Umbilical cord (tissue), 2 donors: ENCODE measurements around the gene SLC6A20. TPM values are rescaled to one million over a fixed set of nuclear protein-coding genes. Genes with fewer than 3 reads are reported as not detected.
A peak's percentile ranks its signal among the peaks of the same experiment; 100 is the strongest.

Experiments
- DNase-seq: peaks from one replicate; pipeline ENCODE4 v3.0.0-alpha.2; 2015; ENCODE audit warnings: low spot score
- total RNA-seq: library from RNA; depleted of rRNA; stranded (reverse); fragments of >200 nt; gene quantifications from one replicate; pipeline ENCODE4 v1.2.3, GENCODE V29; 2014; ENCODE audit warnings: low replicate concordance; ENCODE audit not compliant: insufficient read depth

SLC6A20 gene, protein sequence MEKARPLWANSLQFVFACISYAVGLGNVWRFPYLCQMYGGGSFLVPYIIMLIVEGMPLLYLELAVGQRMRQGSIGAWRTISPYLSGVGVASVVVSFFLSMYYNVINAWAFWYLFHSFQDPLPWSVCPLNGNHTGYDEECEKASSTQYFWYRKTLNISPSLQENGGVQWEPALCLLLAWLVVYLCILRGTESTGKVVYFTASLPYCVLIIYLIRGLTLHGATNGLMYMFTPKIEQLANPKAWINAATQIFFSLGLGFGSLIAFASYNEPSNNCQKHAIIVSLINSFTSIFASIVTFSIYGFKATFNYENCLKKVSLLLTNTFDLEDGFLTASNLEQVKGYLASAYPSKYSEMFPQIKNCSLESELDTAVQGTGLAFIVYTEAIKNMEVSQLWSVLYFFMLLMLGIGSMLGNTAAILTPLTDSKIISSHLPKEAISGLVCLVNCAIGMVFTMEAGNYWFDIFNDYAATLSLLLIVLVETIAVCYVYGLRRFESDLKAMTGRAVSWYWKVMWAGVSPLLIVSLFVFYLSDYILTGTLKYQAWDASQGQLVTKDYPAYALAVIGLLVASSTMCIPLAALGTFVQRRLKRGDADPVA
- total RNA-seq, result 2.9 TPM

DNA sequence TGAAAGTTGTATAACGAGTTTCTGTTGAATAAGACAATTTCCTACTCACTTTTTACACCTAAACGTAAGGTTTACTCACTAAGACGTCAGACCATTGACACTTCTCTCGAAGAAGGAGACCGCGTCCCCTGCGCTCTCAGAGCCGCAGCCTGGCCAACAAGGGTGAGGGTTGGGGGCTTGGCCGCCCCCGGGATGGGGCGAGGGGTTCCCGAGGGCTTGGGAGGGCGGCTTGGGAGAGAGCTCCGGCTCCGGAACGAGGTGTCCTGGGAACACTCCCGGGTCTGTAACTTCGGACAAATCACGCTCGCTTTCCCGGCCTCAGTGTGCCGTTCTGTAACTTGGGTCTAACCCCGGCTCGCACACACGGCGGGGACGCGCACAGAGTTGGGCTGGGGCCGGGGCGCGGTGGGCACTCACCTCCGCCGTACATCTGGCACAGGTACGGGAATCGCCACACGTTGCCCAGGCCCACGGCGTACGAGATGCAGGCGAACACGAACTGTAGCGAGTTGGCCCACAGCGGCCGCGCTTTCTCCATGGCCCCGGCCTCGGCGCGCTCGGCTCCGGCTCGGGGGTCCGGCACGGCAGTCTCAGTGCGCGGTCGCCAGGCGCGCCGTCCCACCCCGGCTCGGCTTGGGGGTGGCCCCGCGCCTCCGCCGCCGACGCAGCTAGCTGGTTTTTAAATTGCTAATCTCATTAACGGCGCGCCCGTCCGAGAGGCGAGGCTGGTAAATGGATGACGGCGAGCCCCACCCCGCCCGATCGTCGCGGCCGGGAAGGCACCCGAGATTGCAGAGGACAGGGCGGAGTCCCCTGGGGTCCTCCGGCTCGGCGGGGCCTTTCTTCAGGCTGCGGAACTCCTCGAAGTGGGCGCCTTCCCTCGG lies at the start of gene SLC6A20:
Gene SLC6A20 (minus strand): TSS at position 655 of the 884 bp plus-strand sequence. CDS start 117 bp downstream, at position 538.
- no peak for DNase-seq

DNA sequence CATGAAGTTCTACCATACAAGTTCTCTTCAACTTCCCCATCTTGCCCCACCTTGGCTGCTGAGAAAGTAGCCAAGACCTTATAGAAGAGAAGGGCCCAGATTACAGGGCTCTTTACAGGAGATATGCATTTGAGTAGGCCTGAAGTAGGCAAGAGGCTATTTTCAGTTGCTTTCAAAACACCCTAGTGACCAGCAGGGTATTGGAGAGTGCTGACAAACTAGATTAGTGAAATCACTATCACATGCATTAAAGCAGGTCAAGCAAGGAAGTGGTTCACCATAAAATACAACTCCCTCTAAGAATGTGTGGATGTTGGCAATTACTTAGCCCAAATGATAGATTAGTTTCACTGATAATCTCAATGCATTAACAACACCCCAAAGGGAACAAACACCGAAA lies 48.3 kb upstream of the SLC6A20 start:
- no peak for DNase-seq

DNA sequence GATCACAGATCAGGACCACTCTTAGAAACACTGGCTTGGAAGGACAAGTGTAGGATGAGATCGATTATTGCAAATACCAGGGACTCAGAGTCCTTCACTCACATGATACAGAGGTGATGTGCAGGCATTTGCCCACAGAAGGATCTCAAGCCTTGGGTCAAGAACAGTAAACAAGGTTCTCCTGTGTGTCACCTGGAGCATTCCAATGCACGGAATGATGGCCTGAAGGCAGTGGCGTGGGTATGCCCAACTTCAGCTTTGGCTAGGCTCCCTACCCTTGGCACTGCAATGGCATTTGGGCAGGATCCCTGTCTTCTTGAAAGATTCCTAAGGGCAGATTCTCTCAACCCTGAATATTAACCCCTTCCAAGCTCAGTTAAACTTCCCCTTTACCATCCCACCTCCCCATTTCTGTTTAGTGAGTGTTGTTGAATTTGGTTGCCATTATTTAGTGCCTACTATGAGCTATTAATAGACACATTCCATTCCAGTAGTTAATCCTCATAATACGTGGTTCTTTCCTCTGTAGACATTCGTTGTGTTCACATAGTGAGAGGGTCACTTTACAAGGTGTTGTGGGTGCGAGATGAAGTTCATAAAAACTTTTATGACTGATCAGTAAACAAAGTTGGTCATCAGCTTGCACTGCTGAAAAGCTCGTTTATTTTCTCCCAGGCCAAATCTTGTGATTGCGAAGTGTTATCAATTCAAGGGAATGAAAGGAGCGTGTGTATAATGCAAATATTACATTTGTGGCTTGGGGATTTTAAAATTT lies 46.7 kb upstream of the SLC6A20 start:
- no peak for DNase-seq

DNA sequence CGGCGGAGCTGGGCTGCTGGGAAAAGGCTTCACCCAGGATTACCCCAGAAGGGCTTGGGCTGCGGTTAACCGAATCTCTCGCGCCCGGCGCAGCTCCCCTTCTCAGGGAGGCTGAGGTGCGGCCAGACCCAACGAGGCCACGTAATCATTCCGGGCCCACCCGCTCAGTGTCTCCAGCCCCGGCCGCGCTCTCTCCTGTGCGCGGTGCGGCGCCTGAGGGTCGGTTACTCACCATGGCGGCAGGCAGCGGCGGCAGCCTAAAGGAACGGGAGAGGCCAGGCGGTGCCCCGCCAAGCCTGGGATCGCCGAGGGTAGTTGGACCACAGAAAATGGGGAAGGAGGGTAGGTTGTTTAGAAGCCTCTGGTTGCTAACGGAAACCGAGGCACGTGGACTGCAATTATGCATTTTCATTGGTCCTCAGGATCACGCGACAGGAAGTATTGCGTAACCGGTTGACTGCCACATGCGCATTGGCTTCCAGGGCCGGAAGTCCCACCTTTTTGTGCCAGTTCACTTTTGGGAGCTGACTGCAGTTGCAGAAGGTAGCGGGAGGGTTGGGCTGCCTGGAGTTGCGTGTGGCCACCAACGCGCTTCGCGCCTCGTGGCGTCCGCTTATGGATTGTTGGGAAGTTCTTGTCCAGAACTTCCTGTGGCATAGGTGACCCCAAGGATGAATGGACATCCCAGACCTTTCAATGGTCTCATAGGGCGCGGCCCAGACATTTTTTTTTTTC lies 45.6 kb upstream of the SLC6A20 start, which contains the start of gene LZTFL1:
Gene LZTFL1 (minus strand): TSS at position 363 of the 735 bp plus-strand sequence. CDS start 128 bp downstream, at position 235.
- peak; percentile 99 for DNase-seq

DNA sequence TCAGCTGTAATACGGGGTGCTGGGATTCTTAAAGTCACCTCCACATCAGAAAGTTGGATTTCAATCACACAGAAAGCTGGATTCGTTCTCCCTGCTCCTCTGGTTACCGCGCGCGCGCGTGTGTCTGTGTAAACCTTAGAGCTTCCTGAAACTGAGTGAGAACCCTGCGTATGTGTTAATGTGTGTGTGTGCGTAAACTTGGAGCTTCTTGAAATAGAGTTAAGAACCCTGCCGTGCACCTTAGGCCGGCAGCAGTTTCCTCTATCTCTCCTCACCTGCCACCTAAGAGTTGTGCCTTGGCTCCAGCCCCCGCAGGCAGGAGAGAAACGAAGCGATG lies 45.1 kb upstream of the SLC6A20 start:
- no peak for DNase-seq

DNA sequence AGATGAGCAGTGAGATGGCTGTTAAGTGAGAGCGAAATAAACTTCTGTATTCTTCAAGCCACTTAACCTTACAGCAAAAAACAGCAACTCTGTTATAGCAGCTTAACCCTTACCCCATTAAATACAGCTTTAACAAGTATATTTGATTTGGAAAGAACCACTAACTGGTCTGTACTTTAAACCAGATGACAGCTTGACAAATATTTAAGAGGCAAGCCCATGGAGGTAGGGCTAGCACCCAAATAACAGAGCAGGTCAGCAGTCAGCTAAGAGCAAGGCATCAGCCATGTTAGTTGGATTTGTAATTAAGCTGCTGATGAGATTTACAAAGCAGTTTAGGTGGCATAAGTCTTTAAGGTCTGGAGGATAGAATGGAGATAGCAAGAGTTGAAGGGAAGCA lies 42.1 kb upstream of the SLC6A20 start:
- no peak for DNase-seq

DNA sequence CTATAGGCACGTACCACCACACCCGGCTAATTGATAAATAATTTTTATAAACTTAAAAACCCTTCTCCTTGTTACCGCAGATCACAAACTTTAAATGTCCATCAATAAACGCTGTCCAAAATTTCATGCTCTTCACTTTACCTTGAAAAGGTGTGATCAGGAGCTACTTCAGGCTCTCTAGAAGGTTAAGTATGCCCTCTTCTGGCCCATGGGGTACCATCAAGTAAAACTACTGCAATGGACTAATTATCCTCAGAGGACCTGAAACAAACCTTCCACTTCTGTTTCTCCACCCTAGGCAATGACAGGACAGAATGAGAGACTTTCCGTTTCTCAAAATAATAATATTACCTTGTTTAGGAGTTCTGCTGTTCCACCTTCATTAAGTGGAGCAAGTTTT lies 36.4 kb upstream of the SLC6A20 start:
- no peak for DNase-seq

DNA sequence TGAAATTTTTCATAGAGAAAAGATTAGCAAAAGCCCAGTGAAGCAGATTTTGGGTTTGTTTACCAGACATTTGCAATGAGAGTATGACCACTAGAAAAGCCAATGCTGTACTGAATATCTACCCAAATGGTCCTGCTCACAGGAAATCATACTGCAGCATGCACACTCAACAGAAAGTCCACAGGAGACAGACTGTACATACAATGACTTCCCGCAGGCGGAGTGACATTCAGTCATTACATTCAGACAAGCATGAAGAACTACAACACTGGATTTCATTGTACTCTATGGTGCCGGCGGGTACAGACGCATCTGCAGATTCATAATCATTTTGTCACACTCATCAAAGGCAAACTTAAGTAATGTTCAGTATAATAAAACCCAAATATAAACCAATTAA lies 33.8 kb upstream of the SLC6A20 start:
- no peak for DNase-seq

DNA sequence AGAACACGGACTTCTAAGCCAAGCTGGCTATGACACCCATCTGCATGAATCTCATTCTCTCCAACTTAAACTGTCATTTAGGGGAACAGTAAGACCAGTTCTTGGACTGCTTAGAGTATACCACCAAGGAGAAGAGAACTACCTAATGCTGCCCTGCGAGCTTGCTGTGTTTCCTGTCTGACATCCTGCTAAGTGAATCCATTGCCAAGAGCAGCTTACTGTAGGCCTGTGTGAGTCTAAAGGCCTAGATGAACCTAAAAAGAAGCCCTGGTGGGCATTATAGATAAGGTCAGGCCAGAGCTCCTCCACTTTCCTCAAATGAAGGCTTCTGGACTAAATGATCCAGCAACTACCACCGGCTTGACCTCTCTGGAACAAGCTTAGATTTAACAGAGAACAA lies 30.6 kb upstream of the SLC6A20 start:
- peak; percentile 88 for DNase-seq

DNA sequence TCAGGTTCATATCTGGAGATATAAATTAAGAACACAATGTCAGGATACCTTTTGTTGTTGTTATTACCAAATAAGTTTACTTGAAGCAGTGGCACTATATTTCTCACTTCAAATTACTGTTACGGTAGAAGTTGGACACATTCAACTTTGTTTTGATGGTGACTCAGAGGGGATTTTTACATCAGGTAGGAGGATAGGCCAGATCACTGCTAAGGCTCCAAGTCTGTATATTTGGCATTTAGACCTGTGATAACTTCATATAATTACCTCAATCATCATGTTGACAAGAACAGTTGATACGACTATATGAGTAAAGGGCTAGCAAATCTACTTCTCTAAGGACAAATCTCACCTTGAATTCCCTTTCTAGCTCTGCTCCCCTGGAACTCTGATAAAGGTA lies 30.0 kb upstream of the SLC6A20 start:
- DNase-seq, result no peak

DNA sequence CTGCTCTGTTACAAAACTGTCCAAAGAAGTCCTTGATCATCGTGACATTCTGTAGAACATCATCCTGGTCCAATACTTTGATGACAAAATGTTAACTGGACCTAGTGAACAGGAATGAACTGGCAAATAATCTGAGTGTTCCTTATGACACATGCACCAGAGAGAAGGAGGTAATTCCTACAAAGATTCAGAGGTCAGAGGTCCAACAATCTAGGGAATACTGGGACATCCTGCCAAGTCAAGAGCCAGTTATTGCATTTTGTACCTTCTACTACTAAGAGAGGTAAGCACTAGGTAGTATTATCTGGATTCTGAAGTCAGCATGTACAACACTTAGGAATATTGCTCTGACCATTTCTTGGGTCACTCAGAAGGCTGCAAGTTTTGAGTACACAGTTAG lies 24.8 kb upstream of the SLC6A20 start:
- DNase-seq, result no peak

DNA sequence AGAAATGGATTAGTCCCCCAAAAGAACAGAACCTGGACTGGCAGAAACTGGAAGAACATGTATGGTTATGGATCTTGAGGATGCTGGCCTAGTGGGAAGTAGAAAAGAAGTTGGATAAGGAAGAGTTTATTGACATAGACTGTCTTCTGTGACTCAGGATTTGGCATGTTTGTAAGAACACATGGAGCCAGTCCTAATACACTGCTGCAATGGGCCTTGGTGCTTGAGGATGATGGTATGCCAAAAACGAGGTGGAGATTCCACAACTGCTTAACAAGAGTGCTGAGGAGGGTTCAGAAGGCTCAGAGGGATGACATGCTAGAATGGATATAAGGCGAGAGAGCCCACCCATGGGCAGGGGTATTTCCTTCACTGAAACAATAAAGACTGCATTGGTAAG lies 23.2 kb upstream of the SLC6A20 start:
- DNase-seq, result no peak

DNA sequence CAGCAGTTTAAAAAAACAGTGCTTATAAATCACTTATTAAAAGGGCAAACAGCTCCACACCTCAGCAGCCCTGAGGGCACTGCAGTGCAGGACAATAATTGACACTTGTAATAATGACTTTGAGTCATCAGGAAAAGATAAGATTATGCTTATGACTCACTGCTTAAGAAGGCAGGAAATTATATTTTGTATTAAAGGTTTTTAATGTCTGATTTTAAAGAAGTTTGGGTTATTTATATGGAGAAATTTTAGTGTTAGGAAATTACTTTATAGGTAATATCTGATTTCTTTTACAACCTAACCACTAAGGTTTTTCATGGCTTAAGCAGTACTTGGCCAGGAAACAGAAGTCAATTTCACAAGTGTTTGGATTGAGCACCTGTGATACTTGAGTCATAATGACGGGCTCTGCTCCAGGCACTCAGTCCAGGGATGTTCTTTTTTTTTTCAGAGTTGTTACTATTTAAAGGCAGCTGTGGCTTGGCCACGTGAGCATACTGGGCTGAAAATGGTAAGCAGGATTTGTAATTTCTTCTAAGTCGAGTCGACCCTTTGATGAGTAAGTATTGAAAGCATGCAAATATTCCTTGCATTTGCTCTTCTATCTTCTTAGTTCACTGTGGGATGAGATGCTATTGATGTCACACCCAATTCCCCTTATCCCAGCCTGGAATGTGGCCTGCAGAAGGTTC lies 21.6 kb upstream of the SLC6A20 start:
- DNase-seq, result peak; percentile 57

DNA sequence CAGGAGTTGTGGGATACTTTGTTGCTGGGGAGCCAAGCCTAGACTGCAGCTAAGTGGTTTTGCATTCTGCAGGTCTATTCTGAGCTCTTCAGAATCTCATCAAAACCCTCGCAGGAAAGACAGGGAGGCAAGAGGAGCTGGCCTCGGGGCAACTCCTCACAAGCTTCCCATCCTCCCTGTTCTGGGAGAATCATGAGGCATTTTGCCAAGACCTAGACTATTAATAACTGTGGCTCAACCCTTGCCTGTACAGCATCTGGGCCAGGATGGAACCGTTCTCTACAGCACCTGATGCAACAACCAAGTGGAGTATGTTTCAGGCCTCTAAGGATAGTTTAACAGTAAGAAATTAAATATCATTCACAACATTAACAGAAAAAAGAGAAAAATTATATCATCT lies 20.2 kb upstream of the SLC6A20 start:
- no peak for DNase-seq

DNA sequence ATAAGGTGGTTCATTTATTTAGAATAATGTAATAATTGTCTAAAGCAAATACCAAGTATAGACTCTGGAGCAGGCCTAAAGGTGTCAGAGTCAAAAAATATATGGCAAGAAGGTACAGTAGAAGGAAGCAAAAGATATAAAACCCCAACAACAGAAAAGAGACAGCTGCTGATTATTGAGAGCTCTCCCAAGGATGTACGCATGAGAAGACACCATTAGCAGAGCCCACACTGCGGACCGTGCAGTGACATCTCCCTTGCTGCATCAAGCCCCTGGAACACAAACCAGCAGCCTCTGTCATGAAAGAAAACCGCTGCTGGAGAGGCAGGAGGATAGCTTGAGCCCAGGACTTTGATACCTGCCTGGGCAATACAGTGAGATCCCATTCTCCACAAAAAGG lies 18.0 kb upstream of the SLC6A20 start:
- no peak for DNase-seq

DNA sequence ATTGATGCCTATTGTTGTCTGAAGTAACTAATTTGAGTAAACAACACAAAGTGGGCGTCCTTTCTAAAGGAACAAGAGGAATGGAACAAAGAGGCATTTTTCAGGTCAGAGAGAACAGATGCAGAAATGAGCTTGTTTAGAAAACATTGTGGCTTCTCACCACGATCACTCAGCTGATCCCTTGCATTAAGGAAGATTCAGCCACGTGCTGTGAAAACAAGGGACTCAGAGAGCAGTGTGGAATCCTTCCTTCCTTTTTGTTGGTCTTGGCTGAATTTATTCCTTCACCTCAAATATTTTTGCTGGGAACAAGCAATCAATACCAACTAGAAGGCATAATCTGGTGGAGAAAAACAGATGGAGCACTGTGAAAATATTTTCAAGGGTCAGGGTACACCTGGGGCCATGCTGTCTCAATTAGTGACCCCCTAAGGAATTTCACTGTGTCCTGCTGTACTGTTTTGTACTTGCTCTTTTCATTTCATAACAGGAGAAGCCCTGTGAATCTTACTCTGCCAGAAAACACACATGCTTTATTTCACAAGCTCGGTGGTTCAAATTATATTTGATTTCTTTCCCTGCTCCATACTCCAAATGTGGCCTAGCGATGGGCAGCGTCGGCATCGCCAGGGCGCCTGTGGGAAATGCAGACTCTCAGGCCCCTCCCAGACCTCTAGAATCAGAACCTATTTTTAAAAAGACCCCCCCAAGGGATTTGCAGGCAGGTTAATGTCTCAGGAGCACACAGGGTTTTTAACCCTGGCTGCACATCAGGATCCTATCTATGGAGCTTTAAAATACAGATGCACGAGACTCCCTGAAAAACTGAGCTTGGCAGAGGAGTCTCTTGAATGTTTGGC lies 11.6 kb upstream of the SLC6A20 start:
- DNase-seq, result no peak

DNA sequence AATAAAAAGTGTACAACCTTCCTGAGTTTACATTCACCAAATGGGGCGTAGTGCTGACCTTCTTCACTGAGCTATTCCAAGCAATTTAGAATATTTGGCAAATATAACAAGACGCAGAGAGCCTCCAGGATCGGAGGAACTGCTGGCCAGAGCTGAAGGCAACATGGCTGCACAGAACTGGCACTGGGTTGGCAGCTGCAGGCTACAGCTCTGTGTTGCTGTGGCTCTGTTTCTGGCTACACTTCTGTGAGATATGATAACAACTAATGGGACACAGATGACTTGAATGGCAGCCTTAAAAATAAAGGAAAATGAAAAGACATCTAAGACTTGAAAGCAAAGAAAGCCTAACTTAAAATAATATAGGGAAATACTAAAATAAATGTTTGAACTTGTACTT lies 10.8 kb upstream of the SLC6A20 start:
- DNase-seq, result no peak

DNA sequence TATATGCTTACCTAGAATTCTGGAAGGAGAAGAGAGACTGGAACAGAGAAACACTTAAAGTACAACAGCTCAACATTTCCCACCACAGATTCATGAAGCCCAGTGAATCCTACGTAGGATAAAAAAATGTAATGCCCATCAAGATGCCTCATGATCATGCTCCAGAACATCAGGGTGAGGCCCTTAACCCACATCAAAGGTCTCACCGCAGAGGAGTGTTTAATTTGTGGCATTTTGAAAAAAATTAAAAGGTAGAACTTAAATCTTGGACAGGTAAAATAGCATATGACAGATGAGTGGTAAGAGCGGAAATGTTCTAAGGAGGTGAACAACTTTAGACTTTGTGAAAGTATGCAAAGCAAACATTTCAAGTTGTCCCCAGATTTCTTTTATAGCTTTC lies 9.7 kb upstream of the SLC6A20 start:
- DNase-seq, result no peak

DNA sequence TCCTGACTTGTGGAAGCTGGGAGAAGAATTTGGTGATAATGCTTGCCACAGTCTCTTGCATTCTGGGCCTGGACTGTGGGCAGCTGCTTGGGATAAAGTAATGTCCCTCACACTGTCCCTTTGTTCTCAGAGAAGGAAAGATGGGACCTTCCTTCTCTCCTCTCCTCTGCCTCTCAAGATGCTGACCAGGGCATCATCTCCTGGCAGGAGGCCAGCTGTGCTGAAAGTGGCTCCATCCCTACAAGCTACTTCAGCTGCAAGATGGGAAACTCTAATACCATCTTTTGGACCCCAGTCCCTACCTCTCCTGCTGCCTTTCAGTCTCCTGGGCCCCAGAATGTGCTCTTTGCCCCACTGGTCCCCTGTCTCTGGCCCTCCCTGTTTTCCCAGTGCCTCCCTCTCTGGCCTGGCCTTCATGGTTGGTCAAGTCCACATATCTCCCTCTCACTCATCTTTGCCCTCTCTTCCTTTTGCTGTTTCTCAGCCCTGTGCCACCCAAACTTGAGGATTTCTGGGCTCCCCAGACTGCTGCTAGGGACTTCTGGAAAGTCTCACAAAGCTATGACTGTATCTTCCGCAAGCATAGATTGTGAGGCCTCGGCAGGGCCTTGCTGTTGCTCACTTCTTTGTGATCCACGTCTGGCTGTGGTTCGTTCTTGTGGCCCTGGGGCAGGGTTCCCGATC lies 7.1 kb upstream of the SLC6A20 start:
- DNase-seq, result no peak
